Measurements from ENCODE around the gene CMTR1.

Gene CMTR1

DNA sequence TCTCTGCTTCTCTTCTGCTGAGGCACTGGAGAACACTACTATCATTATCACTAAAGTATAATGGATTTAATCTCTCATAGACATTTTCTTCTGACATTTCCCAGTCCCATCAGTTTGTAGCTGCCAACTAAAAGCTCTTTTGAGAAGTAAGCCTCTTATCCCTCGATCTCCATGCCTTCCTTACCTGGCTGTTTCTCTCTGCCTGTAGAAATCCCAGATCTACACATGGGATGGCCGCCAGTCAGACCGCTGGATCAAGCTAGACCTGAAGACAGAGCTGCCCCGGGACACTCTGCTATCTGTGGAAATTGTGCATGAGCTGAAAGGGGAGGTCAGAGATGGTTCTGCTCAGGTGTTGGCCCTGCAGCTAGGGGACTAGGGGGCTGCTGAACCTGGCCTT, 41.3 kb downstream of the CMTR1 start:
- TF ChIP-seq, protein P1, sequence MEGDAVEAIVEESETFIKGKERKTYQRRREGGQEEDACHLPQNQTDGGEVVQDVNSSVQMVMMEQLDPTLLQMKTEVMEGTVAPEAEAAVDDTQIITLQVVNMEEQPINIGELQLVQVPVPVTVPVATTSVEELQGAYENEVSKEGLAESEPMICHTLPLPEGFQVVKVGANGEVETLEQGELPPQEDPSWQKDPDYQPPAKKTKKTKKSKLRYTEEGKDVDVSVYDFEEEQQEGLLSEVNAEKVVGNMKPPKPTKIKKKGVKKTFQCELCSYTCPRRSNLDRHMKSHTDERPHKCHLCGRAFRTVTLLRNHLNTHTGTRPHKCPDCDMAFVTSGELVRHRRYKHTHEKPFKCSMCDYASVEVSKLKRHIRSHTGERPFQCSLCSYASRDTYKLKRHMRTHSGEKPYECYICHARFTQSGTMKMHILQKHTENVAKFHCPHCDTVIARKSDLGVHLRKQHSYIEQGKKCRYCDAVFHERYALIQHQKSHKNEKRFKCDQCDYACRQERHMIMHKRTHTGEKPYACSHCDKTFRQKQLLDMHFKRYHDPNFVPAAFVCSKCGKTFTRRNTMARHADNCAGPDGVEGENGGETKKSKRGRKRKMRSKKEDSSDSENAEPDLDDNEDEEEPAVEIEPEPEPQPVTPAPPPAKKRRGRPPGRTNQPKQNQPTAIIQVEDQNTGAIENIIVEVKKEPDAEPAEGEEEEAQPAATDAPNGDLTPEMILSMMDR (IDR thresholded peaks at IDR 0.05) = no peak

DNA sequence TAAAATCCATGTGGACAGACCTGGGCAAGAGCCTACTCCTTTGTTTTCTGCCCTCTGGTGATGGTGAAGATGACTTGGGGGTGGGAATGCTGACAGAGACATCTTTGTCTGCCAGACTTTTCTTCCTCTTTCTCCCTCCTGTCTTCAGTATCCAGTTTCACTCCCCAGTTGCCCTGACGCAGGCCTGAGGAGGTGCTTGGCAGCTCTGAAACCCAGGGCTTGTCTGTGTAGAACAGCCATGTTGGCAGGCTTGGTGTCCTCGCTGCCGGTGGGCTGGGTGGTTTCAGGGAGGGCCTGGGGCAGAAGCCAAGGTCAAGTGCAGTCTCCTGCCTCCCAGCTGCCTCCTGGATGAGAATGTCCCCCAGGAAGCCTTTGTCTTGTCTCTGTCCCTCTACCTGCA, 44.2 kb downstream of the CMTR1 start:
- TF ChIP-seq, protein P1 (IDR thresholded peaks at IDR 0.05) = no peak

DNA sequence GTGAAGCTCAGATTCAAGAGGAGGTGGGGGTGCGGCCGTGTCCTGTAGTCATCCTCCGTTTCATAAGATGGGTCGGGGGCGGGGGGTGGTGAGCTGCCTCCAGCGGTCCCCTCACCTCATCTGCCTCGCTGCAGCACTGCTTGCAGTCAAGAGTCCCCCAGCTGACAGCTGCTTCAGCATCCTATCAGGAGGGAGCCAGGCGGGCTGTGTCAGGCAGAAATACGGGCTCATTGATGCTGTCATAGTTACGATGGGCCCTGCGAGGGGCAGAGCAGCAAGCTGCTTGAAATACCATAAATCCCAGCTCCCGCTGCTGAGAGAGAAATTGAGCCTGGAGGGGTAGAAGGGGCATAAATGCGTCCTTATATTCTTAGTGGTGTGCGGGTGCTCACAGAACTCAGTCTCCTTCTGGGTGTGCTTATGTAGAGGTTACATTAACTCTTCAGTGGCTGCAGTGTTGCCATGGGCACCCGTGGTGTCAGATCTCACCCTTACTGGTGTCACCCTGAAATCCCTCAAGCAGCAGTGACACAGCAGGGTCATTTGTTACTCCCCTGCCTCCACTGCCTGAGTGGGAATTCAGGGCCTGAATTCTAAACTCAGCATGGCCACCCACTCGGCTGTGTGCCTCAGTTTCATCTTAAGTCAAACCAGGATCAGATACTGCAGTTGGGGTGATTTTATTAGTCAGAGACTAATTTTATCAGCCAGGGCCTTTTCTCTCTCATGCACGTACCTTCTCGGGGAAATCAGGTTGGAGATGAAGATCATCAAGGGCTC, 44.8 kb downstream of the CMTR1 start:
- TF ChIP-seq, protein P1 (IDR thresholded peaks at IDR 0.05) = no peak

DNA sequence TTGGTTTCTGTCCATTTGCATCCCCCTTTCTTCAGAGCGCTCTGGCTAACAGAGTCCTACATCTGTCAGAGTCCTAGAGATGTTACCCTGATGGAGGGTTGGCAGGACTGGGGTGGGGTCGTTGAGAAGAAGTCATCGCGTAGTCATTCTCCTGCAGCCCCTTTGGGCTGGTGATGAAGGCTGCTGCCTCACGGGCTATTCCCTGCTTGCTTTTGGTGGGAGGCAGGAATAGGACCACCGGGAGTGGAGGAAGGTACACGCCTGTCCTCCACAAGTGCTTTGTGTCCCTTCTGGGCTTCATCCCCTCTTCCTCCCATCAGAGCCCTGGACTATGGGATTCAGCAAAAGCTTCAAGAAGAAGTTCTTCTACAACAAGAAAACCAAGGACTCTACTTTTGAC, 45.8 kb downstream of the CMTR1 start:
- TF ChIP-seq, protein P1 (IDR thresholded peaks at IDR 0.05) = no peak

DNA sequence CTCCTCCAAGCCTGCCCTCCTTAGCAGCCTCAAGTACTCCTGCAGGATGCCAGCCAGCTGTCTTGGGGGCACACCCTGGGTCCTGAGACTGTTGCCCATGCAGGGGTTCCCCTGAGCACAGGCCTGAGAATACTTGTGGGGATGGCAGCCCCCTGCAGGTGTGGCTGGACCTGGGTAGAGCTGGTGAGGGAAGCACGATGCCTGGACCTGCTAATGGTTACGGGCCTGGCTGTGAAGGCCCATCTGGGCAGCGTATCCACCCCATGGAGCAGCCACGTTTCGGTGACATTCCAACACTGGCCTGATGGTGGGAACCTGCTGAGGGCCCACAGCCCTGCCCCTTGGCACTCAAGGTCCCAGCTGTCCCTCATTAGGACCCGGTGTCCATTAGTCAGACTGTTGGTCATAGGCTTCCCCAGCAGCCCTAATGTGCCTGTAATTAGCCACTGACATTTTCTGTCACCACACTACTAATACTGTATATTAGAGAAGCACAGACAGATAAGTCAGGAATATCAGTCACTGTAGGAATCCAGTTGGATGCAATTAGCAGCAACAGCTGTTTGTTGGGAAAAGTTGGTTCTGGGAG, 46.3 kb downstream of the CMTR1 start:
- TF ChIP-seq, protein P1 (IDR thresholded peaks at IDR 0.05) = no peak

DNA sequence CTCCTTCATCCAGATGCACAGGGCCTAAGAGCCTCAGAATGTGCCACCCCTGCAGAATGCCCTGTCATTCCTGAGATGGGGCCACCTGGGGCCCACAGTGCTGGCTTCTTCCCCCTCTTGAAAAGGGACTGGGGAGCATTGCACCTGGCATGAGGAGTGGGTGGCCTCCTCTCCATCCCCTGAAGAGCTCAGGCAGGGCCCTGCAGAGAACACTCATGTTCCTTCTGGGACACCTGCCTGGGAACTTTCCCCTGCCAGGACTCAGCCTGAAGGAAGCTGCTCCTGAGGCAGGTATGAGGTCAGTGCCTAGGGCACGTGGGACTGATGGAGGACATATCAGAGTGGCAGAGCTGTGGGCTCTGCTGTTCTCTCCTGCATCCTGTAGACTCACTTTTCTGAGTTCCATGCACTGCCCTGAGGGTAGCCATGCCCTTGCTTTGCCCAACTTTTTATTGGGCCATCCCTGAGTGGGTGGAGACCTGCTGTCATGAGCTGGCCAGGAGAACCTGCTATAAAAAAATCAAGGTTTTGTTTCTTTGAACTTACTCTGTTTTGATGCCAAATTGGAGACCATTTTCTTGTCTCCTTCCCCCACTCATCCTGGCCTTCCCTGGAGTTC, 47.2 kb downstream of the CMTR1 start:
- TF ChIP-seq, protein P1 (IDR thresholded peaks at IDR 0.05) = no peak

DNA sequence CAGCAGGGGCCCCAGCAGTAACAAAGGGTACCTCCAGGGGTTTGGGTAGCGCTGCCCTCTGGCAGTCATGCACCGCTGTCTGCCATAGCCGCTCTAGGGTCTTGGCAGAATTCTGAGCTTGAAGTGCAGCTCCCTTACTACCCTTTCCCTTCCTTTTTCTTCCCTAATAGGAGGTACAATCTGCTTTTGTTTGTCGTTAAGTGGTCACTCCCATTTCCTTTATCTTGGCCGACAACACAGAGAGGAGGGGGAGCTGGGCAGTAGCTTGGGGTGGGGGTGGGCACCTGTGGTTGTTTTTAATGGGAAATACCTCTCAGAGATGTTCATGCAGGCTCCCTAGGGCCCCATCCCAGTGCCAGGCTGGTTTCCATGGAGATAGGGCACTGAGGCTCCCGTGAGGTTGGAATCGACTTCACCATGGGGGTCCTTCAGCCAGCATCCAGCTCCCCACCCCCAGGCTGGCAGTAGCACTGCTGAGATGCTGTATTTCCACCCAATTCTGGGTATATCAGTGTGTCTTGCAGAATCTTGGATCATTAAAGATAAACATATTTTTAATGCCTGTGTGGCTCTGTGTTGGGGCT, 48.0 kb downstream of the CMTR1 start:
- TF ChIP-seq, protein P1 (IDR thresholded peaks at IDR 0.05) = no peak

All from LNCAP (cell line).